Fibroblast of lung (primary cell): ENCODE data around the gene IFITM5. TPM values are rescaled to one million over a fixed set of nuclear protein-coding genes. Genes with fewer than 3 reads are reported as not detected.
A peak's percentile ranks its signal among the peaks of the same experiment; 100 is the strongest.
"Not testable (repeated sequence)": the region's sequence is repeated elsewhere in the genome, so short reads cannot be mapped to it uniquely, and the experiment has no call there.

Experiments
- DNase-seq, 2 donors: peaks; one replicate each; pipeline versions ENCODE4 v3.0.0 to v3.0.0-alpha.2; 2010; ENCODE audit warnings: low read depth in 2 of 2
- H2AFZ ChIP-seq: 2 replicates; pipeline ENCODE4 v1.5.1; 2012; ENCODE audit warnings: low read length, control low read depth, inconsistent platforms
- H3K27ac ChIP-seq: 2 replicates; pipeline ENCODE4 v1.5.1; 2011; ENCODE audit warnings: low read length, control low read depth; ENCODE audit not compliant: insufficient read depth
- H3K27me3 ChIP-seq: 2 replicates; pipeline ENCODE4 v1.5.1; 2011; ENCODE audit warnings: mild to moderate bottlenecking, low read length; ENCODE audit not compliant: control insufficient read depth, insufficient read depth
- H3K36me3 ChIP-seq: 2 replicates; pipeline ENCODE4 v1.5.1; 2011; ENCODE audit warnings: low read length; ENCODE audit not compliant: control insufficient read depth, insufficient read depth
- H3K4me1 ChIP-seq: 2 replicates; pipeline ENCODE4 v1.5.1; 2011; ENCODE audit warnings: low read length; ENCODE audit not compliant: control insufficient read depth, insufficient read depth; ENCODE audit errors: extremely low read depth
- H3K4me2 ChIP-seq: 2 replicates; pipeline ENCODE4 v1.5.1; 2011; ENCODE audit warnings: low read length, control low read depth; ENCODE audit not compliant: insufficient read depth; ENCODE audit errors: extremely low read depth
- H3K4me3 ChIP-seq, 4 experiments: fragments of 200-600 bp in 1 of 4; sonication (generic) in 1 of 4; replicated peaks in 1 of 4; 2 replicates each; pipeline ENCODE4 v1.5.1; 2011 to 2016; ENCODE audit warnings: low read length in 4 of 4, low read depth in 3 of 4, mild to moderate bottlenecking in 3 of 4, control low read depth in 2 of 4, inconsistent platforms in 1 of 4, mixed read lengths in 1 of 4; ENCODE audit not compliant: insufficient read depth in 1 of 4; ENCODE audit errors: control extremely low read depth in 1 of 4
- H3K79me2 ChIP-seq: 2 replicates; pipeline ENCODE4 v1.5.1; 2012; ENCODE audit warnings: mild to moderate bottlenecking, low read length, inconsistent platforms; ENCODE audit not compliant: control insufficient read depth, insufficient read depth
- H3K9ac ChIP-seq: 2 replicates; pipeline ENCODE4 v1.5.1; 2011; ENCODE audit warnings: mild to moderate bottlenecking, low read length, control low read depth; ENCODE audit not compliant: insufficient read depth
- H3K9me3 ChIP-seq: 2 replicates; pipeline ENCODE4 v1.5.1; 2012; ENCODE audit warnings: low read depth, low read length; ENCODE audit not compliant: control insufficient read depth, insufficient read depth
- H4K20me1 ChIP-seq: 2 replicates; pipeline ENCODE4 v1.5.1; 2011; ENCODE audit warnings: low read length; ENCODE audit not compliant: control insufficient read depth, insufficient read depth; ENCODE audit errors: extremely low read depth
- CTCF ChIP-seq, 2 donors: IDR thresholded peaks in 1 of 2; conservative IDR thresholded peaks in 1 of 2; 1 replicate in 1 of 2; 2 replicates in 1 of 2; pipeline ENCODE4 v1.5.1; 2011 to 2012; ENCODE audit warnings: low read length in 2 of 2, control low read depth in 1 of 2, inconsistent platforms in 1 of 2, low read depth in 1 of 2, mild to moderate bottlenecking in 1 of 2
- EZH2 ChIP-seq: IDR thresholded peaks from 2 replicates; pipeline ENCODE4 v1.5.1; 2012; ENCODE audit warnings: low read length, control low read depth, mild to moderate bottlenecking; ENCODE audit errors: missing control alignments
- polyA plus RNA-seq, 2 donors: library from polyadenylated mRNA; depleted of rRNA in 1 of 2; stranded (reverse) in 1 of 2; unstranded in 1 of 2; fragments of >200 nt; gene quantifications; 2 replicates each; pipeline ENCODE4 v1.2.1, GENCODE V29; 2011 to 2012; ENCODE audit warnings: missing spikeins in 1 of 2
- total RNA-seq: library from RNA; depleted of rRNA; stranded (reverse); fragments of >200 nt; gene quantifications from 2 replicates; pipeline ENCODE4 v1.2.1, GENCODE V29; 2014

IFITM5 gene
- total and polyA plus RNA-seq, 2 donors (not counting 1 experiment from before 2014, with no cell fraction given): 0.50 TPM; not detected in 1

- Histone ChIP-seq H3K9ac (no peak overlapping the region), H3K4me3 (no peak overlapping the region), H3K79me2 (no peaks in the 10 kb centered on the region), H4K20me1 (no peaks in the 10 kb centered on the region), H3K27me3 (no peaks in the 10 kb centered on the region), H3K27ac (no peak overlapping the region), H3K4me2 (no peak overlapping the region), H2AFZ (no peak overlapping the region), H3K36me3 (no peaks in the 10 kb centered on the region), H3K4me1 (no peaks in the 10 kb centered on the region), H3K9me3 (no peaks in the 10 kb centered on the region)
- peak in 1 of 2 donors; percentile 55 for DNase-seq
- no peak for TF ChIP-seq CTCF (conservative IDR thresholded peaks at IDR 0.05 in 1 of 2, IDR thresholded peaks at IDR 0.05 in 1 of 2; ENCODE audit: low read depth in 1 of 2, low read length in 2 of 2)
- no peak for TF ChIP-seq EZH2
Measured at GRCh38 chr11:334264-334994, 35.1 kb upstream of the IFITM5 start.

GRCh38 chr11:333616-334263 lies 34.4 kb upstream of the IFITM5 start:
- not testable (repeated sequence) for H4K20me1 ChIP-seq, DNase-seq, H3K9me3 ChIP-seq, H3K79me2 ChIP-seq, H2AFZ ChIP-seq, H3K4me1 ChIP-seq, H3K4me2 ChIP-seq, H3K4me3 ChIP-seq, H3K36me3 ChIP-seq, H3K27ac ChIP-seq, H3K27me3 ChIP-seq, H3K9ac ChIP-seq

DNA sequence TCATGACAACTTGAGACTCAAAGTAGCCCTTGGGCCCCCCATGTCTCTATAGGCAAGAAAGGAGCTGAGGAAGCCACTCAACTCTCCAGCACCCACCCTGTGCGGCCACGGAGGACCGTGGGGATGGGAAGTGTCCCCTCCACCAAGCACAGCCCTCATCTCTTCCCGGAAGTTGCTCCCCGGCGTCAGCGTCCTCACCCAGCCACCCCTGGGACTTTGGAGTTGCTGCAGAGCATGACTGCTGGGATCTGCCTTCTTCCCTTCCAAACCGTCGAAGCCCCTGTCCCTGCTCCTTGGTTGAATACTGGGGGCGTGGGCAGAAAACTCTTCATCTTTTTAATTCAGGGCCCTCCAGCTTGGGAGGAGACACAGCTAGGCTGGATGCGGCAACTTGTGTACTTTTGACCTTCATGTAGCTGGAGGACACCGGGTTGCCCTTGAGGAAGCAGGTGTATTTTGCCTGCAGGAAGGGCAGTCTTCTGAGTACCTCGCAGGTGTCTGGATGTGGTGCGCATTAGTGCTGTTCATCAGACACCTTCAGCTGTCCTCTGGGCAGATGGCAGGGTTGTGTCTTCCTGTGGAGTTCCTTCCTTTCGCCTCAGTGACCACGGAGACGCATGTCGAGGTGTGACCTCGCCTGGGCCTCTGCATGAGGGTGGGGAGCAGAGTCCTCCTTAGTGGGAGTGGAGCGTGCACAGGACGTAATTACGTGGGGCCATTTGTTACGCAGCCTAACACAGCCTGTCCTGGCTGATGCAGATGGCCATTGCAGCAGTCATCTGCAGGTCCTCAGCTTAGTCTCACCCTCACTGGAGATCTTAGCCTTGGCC lies 33.5 kb upstream of the IFITM5 start:
- H3K4me2 ChIP-seq: no peak overlapping the region
- no peaks in the 10 kb centered on the region for H3K79me2 ChIP-seq
- H3K27me3 ChIP-seq: no peaks in the 10 kb centered on the region
- no peaks in the 10 kb centered on the region for H3K9me3 ChIP-seq
- DNase-seq: no peak
- H3K27ac ChIP-seq: no peak overlapping the region
- no peaks in the 10 kb centered on the region for H4K20me1 ChIP-seq
- H3K4me3 ChIP-seq: no peak overlapping the region
- H3K36me3 ChIP-seq: no peaks in the 10 kb centered on the region
- H3K9ac ChIP-seq: no peak overlapping the region
- H3K4me1 ChIP-seq: no peaks in the 10 kb centered on the region
- H2AFZ ChIP-seq: no peak overlapping the region
- TF ChIP-seq EZH2 (no peak), CTCF (conservative IDR thresholded peaks at IDR 0.05 in 1 of 2, IDR thresholded peaks at IDR 0.05 in 1 of 2; ENCODE audit: low read depth in 1 of 2, low read length in 2 of 2) (no peak)
